C4-2B (cell line): ENCODE data around the gene TUBB.

Experiments used
- ZFX ChIP-seq: fragments of 450-650 bp; IDR thresholded peaks from 2 replicates; pipeline ENCODE4 v1.6.1; 2017
- TF ChIP-seq, protein P1 (sequence below): fragments of 450-650 bp; conservative IDR thresholded peaks from 2 replicates; pipeline ENCODE4 v1.5.1; 2017; ENCODE audit warnings: mild to moderate bottlenecking

DNA sequence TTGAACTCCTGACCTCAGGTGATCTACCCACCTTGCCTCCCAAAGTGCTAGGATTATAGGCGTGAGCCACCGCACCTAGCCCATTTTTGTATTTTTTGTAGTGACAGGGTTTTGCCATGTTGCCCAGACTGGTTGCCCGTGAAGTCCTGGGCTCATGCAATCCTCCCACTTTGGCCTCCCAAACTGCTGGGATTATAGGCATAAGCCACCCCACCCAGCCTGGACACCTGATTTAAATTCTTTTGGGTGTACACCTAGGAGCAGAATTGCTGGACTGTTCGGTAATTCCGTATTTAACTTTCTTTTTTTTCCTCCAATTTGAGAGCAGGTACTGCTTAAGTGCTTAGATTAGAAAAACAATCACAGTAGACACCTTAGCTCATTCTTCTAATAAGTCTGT is 23.7 kb upstream of the TUBB start:
- no peak for TF ChIP-seq ZFX
- TF ChIP-seq, protein P1, sequence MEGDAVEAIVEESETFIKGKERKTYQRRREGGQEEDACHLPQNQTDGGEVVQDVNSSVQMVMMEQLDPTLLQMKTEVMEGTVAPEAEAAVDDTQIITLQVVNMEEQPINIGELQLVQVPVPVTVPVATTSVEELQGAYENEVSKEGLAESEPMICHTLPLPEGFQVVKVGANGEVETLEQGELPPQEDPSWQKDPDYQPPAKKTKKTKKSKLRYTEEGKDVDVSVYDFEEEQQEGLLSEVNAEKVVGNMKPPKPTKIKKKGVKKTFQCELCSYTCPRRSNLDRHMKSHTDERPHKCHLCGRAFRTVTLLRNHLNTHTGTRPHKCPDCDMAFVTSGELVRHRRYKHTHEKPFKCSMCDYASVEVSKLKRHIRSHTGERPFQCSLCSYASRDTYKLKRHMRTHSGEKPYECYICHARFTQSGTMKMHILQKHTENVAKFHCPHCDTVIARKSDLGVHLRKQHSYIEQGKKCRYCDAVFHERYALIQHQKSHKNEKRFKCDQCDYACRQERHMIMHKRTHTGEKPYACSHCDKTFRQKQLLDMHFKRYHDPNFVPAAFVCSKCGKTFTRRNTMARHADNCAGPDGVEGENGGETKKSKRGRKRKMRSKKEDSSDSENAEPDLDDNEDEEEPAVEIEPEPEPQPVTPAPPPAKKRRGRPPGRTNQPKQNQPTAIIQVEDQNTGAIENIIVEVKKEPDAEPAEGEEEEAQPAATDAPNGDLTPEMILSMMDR = no peak
